NCI-H1417 (cell line): Measurements from ENCODE around the gene MEOX1.

Source experiments
- DNase-seq, 3 experiments: peaks; one replicate each; lab custom pipeline; 2025; lab: John Stamatoyannopoulos, UW

Gene MEOX1

DNA sequence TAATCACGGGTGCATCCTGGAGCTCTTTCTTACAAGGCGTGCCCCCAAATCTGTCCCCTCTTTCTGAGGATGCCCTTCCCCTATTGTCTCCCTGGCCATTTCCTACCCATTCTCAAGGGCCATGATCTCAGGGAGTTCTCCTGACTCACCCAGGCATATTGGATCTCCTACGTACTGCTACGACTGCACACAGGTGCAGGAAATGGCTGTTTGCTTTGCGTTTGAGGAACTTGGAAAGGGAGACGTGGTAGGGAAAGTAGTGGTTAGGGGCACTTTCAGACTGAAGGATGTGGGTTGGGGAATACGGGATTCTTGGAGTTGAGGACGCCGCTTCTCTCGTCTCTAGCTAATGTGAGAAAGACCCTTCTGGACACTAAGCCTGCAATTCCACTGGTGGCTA, 18.7 kb upstream of the MEOX1 start:
- peak in 1 of 3 experiments; percentile 7 for DNase-seq

DNA sequence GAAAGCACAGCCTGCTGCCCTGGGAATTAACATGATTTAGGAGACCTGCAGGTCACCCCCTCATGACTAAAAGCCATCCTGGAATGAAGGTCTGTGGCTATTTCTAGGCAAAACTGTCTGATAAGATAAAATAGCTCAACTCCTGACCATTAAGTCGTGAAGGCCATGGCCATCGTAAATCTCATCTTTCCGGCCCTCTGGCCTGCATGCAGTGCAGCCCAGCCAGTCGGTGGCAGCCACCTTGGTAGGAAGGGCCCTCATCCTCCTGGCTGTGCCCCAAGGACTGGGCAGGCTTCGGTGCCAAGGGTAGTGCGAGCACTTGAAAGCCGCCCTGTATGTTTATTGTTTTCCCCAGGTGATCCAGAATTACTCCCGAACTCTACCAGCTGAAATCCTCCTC, 18.2 kb upstream of the MEOX1 start:
- DNase-seq = no peak

DNA sequence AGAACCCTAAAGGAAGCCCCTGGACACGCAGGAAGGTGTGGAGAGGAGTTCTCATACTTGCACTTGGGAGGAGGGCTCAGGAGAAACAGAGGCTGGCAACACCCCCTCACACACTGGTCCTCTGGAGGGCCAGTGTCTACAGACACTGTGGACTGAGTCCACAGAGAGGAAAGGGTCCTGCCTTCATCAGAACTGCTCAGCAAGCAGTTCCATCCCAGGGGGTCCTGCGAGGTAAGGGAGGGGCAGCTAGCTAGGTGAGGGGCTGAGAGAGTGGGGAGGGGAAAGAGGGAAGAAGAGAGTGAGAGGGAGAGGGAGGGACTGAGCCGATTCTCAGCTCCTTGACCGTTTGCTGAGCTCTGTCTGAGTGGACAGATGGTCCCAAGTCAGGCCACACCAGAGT, 17.7 kb upstream of the MEOX1 start:
- DNase-seq = no peak

DNA sequence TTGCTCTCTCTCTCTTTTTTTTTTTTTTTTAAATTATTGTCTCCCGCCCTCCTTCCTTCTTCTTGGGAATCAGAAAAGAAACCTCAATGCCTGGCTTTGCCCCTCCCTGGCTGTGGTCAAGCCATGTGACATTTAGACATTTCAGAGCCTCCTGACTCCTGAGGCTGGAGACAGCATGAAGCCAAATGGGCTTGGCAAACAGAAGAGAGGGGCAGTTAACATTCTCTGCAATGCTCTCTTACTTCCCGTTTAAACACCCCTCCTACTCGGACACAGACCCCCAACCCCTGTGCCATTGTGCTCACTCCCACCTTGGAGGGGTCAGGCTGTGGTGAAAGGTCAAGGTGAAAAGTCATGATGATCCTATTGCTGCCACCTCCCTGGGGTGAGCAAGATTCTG, 14.7 kb upstream of the MEOX1 start:
- no peak for DNase-seq

DNA sequence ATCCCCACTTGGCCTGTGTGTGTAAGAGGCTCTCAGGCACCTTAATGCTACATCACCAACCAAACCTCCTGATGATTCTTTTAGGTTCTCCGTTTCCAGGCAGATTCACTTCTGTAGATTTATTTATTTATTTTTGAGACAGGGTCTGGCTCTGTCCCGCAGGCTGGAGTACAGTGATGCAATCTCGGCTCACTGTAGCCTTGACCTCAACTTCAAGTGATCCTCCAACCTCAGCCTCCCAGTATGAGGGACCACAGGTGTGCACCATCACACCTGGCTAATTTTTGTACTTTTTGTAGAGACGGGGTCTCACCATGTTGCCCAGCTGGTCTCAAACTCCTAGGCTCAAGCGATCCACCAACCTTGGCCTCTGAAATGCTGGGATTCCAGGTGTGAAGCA, 12.7 kb upstream of the MEOX1 start:
- no peak for DNase-seq

DNA sequence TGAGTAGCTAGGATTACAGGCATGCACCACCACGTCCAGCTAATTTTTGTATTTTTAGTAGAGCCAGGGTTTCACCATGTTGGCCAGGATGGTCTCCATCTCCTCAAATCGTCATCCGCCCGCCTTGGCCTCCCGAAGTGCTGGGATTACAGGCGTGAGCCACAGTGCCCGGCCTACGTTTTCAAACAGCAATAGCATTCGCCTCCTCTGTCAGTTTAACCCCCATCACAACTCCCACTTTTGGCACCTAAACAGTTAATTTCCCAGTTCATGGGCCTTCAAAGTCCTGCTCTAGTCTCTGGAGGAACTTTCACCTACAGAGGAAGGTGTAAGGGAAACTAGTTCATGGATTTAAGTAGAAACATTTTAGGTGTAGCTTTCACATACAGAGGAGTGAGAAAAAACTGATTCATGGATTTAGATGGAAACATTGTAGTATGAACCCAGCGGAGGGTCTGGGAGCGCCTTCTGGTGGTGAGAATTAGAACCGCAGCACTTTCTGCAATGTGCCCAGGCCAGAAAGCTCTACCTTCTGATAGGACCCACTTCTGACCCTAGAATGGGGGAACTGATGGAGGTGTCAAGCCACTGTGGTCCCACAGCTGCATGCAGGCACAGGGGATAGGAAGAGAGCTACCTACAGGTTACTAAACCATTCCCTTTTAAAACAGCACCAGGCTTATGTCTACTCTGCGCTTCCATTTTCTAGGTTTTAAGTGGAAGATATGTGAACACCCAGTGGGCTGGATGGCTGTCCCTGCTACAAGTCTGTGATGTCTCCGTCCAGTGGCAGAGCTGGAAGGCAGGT, 12.0 kb upstream of the MEOX1 start:
- DNase-seq = peak; percentile 37 to 72 (median 63)

DNA sequence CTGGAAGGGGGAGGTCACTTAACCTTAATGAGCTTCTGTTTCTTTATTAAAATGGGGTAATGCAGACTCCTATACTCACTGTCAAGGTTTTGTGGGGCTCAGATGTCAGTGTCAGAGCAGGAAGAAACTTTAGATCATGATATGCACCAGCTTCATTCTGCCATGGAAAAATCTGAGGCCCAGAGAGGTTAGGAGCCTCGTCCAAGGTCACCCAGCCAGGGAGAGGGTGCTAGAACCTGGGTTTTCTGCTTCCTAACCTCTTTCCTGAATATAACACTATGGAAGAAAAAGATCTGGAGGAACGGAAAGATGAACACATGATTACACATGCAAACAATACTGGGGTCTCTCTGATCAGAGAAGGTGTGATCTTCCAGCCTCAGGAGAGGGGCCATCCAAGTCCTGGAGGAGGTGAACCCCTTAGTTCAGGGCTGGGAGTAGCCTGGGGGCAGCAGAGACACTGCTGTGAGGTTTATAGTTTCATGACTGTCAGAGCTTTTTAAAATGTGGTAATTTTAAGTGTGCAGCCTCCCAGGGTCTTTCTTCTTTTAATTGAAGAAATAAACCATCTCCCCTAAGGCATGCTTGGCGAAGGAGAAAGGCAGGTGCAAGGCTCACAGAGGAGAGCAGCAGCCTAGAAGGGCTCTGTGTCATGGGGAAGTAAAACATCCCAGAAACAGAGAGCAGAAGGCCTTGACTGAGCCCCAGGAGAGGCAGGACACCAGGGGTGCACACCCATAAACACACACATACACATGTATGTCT, 10.2 kb upstream of the MEOX1 start:
- peak in 1 of 3 experiments; percentile 47 for DNase-seq

DNA sequence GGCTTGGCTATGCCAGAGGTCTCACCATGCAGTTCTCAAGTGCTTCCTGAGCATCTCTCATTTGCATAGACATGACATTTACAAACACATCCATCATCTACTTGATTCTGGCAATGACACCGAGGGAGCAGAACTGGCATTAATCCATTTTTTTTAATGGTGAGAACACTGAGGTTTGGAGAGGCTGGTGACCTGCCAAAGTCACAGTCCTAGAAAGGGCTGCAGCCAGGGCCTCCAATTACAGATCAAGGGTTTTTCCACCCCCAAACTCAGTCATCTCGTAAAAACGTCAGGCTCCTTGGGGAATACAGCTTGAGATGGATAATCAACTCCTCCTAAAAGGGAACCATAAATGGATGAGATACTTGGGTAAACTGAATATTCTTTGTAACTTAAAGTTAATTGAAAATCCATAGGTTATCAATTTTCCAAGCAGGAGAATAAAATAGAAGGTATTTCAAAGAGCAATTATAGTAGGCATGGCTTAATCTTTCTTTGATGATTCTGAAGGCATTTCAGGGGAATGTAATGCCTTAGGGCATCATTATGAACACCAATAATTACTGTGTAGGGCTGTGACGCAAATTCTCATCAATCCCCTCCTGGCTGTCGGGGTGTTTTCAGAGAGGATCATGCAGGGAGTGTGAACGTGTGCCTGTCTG, 9.4 kb upstream of the MEOX1 start:
- DNase-seq = peak in 2 of 3 experiments; percentile 57 to 93

DNA sequence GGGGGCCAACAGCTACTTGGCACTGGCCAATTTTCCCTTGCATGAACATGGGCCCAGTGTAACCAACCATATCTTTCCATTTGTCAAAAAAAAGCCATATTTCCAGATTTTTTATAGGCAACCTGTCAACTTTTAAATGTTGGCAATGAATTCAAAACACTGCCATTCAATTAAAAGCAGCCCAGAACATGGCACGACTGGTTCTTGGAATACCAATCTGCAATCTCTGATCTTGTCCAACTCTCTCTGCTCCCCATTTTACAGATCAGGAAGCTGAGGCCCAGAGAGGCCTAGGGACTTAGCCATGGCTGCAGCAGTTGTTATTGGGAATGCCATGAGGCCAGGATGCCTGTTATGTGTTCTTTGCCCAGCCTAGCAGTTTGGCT, 8.9 kb upstream of the MEOX1 start:
- DNase-seq = no peak

DNA sequence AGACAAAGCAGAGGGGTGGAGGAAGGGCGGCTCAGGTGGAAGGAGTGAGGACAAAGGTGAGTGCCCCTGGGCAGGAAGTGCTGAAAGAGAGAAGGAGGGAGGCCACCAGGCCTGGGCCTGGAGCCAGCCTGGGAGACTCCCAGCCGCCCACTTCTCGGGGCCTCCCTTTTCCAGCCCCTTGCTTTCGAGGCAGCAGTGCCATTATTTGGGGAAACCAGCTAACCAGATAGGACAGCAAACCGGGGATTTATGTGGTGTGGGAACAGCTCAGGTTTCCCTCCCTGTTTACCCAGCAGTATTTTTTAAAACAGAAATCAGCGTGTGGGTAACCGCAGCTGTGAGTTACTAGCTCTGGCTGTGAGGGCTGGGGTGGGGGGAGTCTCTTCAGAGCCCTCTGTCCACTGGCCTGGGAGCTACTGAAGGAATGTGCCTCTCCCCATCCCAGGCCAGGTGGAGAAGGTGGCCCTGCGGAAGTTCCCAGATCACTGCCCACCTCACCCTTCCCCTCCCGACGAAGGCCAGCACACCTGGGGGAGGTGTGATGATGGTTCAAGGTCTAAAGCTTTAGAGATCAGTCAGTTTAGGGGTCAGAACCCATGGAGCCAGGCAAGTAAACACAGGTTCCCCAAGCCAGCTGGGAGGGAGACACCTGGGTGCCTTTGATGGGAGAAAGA, 8.4 kb upstream of the MEOX1 start:
- DNase-seq = peak in 2 of 3 experiments; percentile 20 to 62

DNA sequence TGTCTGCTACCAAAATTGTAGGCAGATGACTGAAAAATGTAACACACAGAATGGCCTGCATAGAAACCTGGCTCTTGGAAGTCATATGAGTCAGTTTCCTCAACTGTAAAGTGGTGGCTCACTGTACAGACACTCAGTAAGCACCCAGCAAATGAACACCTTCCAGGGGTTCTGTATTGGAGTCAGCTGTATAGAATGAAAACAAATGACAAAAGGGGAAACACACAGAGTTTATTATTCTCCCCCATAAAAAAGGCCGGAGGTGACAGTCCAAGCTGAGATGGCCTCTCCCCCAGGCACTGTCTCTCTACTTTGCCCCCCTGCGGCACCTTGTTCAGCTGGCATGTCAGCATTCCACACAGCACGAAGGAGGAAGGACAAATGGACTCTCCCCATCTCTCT, 6.2 kb upstream of the MEOX1 start:
- no peak for DNase-seq

DNA sequence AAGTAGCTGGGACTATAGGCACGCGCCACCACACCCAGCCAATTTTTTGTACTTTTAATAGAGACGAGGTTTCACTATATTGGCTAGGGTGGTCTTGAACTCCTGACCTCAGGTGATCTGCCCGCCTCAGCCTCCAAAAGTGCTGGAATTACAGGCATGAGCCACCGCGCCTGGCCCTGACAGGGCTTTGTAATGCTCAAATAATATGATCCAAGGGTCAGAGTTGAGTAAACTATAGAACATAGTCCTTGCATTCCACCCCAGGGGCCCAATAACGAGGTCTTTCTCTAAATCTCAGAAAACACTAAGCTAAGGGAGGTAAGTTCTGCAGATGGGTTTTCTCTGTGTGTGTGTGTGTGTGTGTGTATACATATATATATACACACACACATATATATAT, 5.8 kb upstream of the MEOX1 start:
- no peak for DNase-seq

DNA sequence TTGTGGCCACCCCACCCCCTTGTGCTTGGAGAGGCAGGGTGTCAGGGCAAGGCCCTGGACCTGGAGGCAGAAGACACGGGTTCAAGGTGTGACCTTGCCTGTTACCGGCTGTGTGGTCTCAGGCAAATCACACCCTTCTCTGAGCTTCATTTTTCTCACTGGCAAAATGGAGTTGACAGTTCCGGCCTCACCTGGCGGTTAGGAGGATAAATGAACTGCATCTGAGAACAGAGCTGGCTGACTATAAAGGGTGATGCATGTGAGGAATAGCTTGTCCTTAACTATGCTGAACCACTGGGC, 4.2 kb upstream of the MEOX1 start:
- DNase-seq = no peak

DNA sequence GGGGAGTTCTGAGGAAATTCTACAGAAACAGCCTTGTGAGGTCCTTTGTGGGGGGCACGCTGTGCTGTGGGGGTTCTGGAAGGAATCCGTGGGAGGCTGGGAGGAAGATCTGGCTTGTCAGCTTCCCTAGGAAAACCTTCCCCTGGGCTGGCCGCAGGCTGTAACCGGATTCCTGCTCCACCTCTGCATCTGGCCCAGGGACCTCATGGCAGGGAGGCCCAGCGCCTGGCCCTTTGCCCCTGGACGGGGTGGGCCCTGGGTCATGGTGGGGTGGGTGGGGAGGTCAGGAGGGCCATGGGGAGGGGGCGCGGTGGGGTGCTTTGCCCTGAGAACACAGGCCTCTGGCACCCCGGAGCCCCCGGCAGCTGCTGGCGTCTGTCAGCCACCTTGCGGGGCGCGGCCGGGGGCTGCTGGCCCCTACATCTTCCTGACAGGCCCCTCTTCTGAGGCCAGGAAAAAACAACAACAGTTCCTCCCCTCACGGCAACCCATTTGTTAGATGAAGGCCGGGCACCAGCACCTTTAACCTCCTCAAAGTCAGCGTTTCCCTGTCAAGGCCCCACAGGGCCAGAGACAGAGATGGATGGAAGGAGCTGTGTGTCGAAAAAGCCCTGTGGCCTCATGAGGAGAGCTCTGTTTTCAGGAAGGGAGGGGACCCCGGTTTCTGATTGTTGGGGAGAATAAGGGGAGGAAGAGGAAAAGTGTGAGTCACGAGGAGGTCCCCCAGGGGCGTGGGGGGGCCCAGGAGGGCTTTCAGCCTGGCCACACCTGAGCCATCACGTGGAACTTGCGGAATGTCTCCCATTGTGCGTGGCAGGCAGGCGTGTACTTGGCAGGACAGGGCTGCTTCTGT, 3.6 kb upstream of the MEOX1 start:
- DNase-seq = no peak

DNA sequence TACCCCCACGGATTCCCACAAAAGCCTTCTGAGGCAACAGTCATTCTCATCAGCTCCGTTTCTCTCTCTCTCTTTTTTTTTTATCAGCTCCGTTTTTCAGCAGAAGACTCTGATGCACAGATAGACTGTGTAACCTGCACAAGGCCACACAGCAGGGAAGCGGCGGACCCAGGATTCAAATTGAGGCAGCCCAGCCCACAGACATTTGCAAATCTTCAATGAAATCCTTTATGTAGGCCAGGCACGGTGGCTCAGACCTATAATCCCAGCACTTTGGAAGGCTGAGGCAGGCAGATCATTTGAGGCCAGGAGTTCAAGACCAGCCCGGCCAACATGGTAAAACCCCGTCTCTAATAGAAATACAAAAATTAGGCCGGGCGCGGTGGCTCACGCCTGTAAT, 2.4 kb upstream of the MEOX1 start:
- DNase-seq = no peak

DNA sequence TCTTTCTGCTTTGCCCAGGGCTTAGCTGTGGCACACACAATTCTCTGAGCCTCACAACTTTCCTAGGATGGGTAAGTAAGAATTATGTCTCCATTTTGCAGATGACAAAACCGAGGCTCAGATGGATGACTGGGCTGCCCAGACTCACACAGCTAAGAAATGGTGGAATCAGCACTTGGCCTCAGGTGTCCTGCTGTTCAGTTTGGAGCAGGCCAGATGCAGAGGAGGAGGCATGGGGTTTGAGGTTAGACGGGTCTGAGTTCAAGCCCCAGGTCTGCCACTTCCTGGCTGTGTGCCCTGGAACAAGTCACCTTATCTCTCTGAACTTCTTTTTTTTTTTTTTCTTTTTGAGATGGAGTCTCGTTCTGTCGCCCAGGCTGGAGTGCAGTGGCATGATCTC, 1.7 kb upstream of the MEOX1 start:
- DNase-seq = no peak

DNA sequence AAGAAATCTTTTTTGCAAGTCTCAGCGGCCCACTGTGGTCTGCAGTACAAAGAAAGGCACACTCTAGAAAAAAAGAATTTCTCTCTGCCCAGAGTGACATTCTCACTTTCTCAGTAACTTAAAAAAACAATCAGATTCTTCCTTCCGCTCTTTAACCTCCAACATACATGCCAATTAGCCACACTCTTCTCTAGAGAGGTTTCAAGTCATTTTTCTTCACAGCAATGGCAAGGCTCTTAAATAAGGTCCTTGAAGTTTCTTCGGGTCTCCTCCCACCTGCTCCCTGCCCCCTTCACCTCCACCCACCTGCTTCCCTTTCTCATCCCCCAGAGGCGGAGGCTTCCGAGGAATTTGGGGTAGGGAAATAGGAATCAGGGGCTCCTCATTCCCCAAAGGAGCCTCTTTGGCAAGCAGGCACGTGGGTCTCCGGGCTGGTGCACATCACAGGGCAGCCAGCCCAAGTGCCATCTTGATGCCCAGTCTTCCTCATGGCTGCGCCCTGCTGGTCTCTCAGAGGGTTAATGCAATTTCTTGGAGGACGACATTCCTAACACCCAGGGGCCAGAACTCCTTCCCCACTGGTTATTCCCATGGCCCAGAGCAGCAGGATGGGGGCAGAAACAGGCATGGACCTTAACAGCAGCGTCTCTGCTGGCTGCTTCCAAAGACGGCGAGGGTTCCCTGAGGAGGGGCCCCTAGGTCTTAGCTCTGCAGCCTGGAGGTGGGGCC, 855 bp upstream of the MEOX1 start:
- no peak for DNase-seq

DNA sequence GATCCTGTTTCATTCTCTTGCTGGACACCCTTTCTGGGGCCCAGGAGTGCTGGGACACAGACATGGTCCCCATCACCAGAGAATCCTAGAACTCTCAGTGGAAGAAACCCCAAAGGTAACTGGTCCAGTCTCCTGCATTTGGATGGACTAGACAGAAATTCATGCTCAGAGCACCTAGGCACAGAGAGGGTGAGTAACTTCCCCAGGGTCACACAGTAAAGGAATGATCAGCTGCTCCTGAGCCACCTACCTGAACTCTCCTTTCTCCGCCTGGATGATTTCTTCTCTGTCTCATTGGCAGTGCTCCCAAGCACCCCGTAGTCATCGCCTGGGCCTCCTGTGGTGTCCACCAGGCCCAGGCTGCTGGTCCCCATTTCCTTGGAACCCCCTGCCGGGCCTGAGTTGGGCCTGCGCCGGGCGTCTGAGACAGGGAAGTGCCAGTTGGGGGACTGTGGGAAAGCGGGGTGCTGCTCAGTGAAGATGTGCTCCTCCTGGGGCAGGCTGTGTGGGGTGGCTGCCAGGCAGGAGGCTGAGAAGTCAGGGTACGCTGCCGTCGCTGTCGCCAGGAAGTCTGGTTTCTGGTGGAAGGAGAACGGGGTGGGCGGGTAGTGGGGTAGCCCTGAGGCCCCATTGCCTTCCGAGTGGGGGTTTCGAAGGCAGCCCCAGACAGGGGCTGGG, 767 bp downstream of the MEOX1 start:
- DNase-seq = no peak

DNA sequence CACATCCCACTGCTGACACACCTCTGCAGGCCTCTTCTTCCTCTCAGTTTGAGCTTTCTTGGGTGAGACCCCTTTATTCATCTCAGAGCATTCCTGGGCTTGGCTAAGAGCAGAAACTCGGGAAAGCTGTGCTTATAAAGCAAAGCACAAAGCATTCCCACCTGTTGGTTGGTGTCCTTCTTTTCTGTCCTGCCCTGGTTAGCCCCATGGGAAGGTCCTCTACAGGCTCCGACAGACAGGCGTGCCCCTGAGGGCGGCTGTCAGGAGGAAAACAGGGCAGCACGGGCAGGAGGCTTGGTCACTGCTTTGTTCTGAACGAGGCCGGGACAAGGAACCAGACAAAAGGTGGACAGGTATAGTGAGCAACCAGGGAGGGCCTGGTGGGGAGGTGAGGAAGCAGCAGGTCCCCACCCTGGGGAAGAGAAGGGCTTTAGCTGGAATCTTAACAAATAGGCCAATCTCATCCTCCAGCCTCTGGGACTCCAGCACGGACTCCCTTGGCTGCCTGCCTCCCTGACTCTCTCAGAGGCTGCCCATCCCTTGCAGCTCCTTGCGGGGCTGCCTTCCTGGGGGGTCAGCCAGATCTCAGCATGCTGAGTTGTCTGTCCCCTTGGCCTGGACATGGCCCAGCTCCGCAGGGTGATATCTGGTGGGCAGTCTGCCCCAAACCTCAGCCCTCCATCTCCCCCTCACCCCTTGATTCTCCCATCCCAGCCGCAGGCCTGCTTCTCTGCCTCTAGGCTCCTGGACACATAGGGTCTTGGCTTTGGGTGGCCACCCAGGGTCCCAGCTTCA, 1.7 kb downstream of the MEOX1 start:
- no peak for DNase-seq

DNA sequence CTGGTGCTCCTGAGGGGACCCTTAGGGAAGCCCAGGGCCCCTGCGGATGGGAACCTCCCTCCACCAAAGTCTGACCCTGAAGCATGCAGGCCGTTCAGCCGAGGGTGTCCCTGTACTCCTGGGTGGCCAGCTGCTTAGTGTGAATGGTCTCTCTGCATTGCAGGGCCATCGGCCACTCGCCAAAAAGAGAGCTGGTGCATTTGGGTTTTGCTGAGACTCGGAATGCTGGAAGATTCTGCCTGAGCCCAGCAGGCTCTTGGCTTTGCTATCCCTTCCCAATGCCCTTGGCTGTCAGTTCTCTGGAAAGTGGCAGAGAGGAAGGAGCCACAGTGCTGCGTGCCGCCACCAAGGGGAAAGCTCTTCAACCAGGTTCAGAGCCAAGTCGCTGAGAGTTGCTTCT, 2.8 kb downstream of the MEOX1 start:
- DNase-seq = no peak
